ENCODE results near the gene CRYBB1. TPM values are rescaled to one million over a fixed set of nuclear protein-coding genes. Genes with fewer than 3 reads are reported as not detected.

CRYBB1 gene
- total and polyA plus RNA-seq, 2 donors (not counting 3 experiments of a cell fraction or from before 2014, with no cell fraction given) = not detected

GRCh38 chr22:26570115-26570514, 47.7 kb downstream of the CRYBB1 start:
- ChIA-PET CTCF (interaction anchor here (0.7 kb wide), 1 partner anchor 74 kb away, joined by 3 read pairs; no protein-coding TSS in a partner anchor), POLR2A (interaction anchor here (0.6 kb wide), 1 partner anchor 25 kb away, joined by 4 read pairs; no protein-coding TSS in a partner anchor)
- Histone ChIP-seq H3K9me1 (replicated peaks; ENCODE audit: control insufficient read depth, extremely low read depth, insufficient read depth, low read length) (no peaks in the 10 kb centered on the region), H3K36me3 (ENCODE audit: control insufficient read depth in 2 of 2, extremely low read depth in 1 of 2, insufficient read depth in 2 of 2, low read length in 2 of 2) (peaks cover 0 to 3% of the 10 kb centered on the region in 2 experiments), H4K20me1 (replicated peaks; ENCODE audit: control insufficient read depth, extremely low read depth, insufficient read depth, low read length) (no peaks in the 10 kb centered on the region), H3K27me3 (ENCODE audit: control insufficient read depth in 2 of 2, insufficient read depth in 2 of 2, low read length in 2 of 2) (no peaks in the 10 kb centered on the region), H3K4me1 (ENCODE audit: control insufficient read depth, extremely low read depth, insufficient read depth, low read length) (peaks cover 25% of the 10 kb centered on the region), H3K4me3 (replicated peaks in 1 of 3; ENCODE audit: insufficient read depth in 1 of 3, low read depth in 1 of 3, low read length in 3 of 3) (no peak overlapping the region), H3K9me3 (replicated peaks; ENCODE audit: control insufficient read depth, insufficient read depth, low read length) (no peaks in the 10 kb centered on the region), H3K9ac (replicated peaks; ENCODE audit: extremely low read depth, insufficient read depth, low read length) (no peak overlapping the region), H3K27ac (ENCODE audit: insufficient read depth, low read depth, low read length) (no peak overlapping the region), H3K4me2 (ENCODE audit: insufficient read depth, low read length) (no peak overlapping the region), H2AFZ (ENCODE audit: low read depth, low read length) (no peak overlapping the region), H3K79me2 (ENCODE audit: control insufficient read depth, insufficient read depth, low read length) (peaks cover 18% of the 10 kb centered on the region)
- intact Hi-C loops (cut with micrococcal nuclease) = no loop called here
- DNase-seq (ENCODE audit: low read depth, low spot score) (no peak), FAIRE-seq (no peak)
- TF ChIP-seq CTCF (IDR thresholded peaks at IDR 0.05; ENCODE audit: extremely low read depth in 1 of 2, insufficient read depth in 1 of 2, low read depth in 1 of 2, low read length in 2 of 2) = no peak
- no peak for TF ChIP-seq MYC (IDR thresholded peaks at IDR 0.05; ENCODE audit: low read depth, low read length)
- no peak for TF ChIP-seq MAX (IDR thresholded peaks at IDR 0.05; ENCODE audit: insufficient read depth, insufficient read length)
- TF ChIP-seq EZH2 (IDR thresholded peaks at IDR 0.05; ENCODE audit: borderline replicate concordance, low read depth, low read length, severe bottlenecking) = no peak
- TF ChIP-seq POLR2AphosphoS5 (IDR thresholded peaks at IDR 0.05; ENCODE audit: insufficient read depth, low read depth, low read length) = no peak
- no peak for TF ChIP-seq GATA2 (IDR thresholded peaks at IDR 0.05; ENCODE audit: insufficient read depth, insufficient read length, low read depth, low read length)
- no peak for TF ChIP-seq JUN (IDR thresholded peaks at IDR 0.05; ENCODE audit: borderline replicate concordance, insufficient read depth, insufficient read length, low read depth)
- TF ChIP-seq FOS (IDR thresholded peaks at IDR 0.05; ENCODE audit: borderline replicate concordance, insufficient read depth, low read length) = no peak
- no peak for TF ChIP-seq POLR2A (IDR thresholded peaks at IDR 0.05; ENCODE audit: low read depth, low read length)
- no TSS peak for BruUV-seq (replicated peaks)
- dilution Hi-C loops (cut with MboI; ENCODE audit: extremely low pct_ligation_motif_present, low sequenced_read_pairs) = no loop called here

Measured in endothelial cell of umbilical vein (primary cell).